ENCODE measurements around the gene TSC22D3. TPM values are rescaled to one million over a fixed set of nuclear protein-coding genes. Genes with fewer than 3 reads are reported as not detected.
"Not testable (repeated sequence)": the region's sequence is repeated elsewhere in the genome, so short reads cannot be mapped to it uniquely, and the experiment has no call there.

Gene TSC22D3
- polyA plus RNA-seq, 1 donor: 75.5 TPM

DNA sequence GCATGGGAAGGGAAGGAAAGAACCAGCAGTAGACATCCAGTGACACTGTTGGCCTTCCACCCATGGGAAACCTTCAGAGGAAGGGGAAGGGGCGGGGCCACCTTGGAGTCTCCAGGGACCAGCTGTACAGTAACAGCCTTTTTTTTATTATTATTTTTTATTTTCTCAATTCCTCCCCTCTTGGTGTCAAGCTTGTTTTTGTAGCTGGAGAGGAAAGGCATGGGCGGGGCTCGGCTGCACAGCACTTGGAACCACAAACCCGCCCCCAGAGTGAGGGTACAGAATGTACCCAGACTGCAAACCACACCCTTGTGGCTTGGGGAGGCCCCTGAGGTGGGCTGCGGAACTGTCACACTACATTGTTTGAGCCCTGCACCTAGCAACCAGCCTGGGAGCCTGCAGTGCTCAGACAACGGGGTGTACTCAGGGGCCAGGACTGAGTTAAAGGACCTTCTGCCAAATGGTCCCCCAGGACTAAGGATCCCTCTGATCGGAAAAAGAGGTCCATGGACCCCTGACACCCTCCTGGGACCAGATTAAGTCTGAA, 101.6 kb downstream of the TSC22D3 start:
- Histone ChIP-seq H3K4me3 (ENCODE audit: low read length) (no peak overlapping the region), H3K36me3 (ENCODE audit: control insufficient read depth, insufficient read depth, low read length) (no peaks in the 10 kb centered on the region), H3K27ac (ENCODE audit: low read length) (peak overlapping the region; percentile 68), H3K27me3 (ENCODE audit: control insufficient read depth, insufficient read depth, low read length) (no peaks in the 10 kb centered on the region), H3K4me1 (ENCODE audit: control insufficient read depth, insufficient read depth, low read length) (peaks cover 40% of the 10 kb centered on the region), H3K9me3 (ENCODE audit: control insufficient read depth, low read depth, low read length) (no peaks in the 10 kb centered on the region)
- peak in 1 of 2 donors; percentile 71 for DNase-seq
- WGBS (ENCODE audit: insufficient coverage, low lambda C conversion rate): no CpG with 5 or more reads among the region's 7 CpGs

GRCh38 chrX:107673431-107673830, 102.2 kb downstream of the TSC22D3 start:
- Histone ChIP-seq H3K36me3 (ENCODE audit: control insufficient read depth, insufficient read depth, low read length) (no peaks in the 10 kb centered on the region), H3K9me3 (ENCODE audit: control insufficient read depth, low read depth, low read length) (no peaks in the 10 kb centered on the region), H3K27ac (ENCODE audit: low read length) (peak overlapping the region; percentile 68), H3K4me1 (ENCODE audit: control insufficient read depth, insufficient read depth, low read length) (peaks cover 39% of the 10 kb centered on the region), H3K4me3 (ENCODE audit: low read length) (no peak overlapping the region), H3K27me3 (ENCODE audit: control insufficient read depth, insufficient read depth, low read length) (no peaks in the 10 kb centered on the region)
- no peak for DNase-seq
- WGBS (ENCODE audit: insufficient coverage, low lambda C conversion rate): no CpG with 5 or more reads among the region's 6 CpGs

DNA sequence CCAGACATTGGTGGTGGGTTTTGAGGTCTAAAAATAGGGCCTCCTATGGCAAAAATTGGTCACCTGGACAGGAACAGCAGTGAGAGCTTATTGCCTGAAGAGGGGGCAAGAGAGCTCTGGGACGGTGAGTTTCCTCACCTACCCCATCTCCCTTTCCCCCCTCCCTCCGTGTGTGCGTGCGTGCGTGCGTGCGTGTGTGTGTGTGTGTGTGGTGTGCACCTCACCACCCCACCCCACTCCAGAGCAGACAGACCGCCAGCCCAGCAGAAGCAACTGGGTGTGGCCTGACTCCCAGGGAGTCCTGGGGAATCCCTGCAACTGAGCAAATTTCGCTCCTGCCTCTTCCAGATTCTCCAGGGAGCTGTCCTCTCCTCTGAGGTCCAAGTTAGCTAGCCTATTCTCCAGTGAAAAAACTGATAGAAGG, 102.6 kb downstream of the TSC22D3 start:
- peaks cover 39% of the 10 kb centered on the region for H3K4me1 ChIP-seq (ENCODE audit: control insufficient read depth, insufficient read depth, low read length)
- WGBS (ENCODE audit: insufficient coverage, low lambda C conversion rate): no CpG with 5 or more reads among the region's 9 CpGs
- DNase-seq: peak; percentile 79 to 83
- H3K27me3 ChIP-seq (ENCODE audit: control insufficient read depth, insufficient read depth, low read length): no peaks in the 10 kb centered on the region
- no peak overlapping the region for H3K4me3 ChIP-seq (ENCODE audit: low read length)
- peak overlapping the region; percentile 68 for H3K27ac ChIP-seq (ENCODE audit: low read length)
- no peaks in the 10 kb centered on the region for H3K9me3 ChIP-seq (ENCODE audit: control insufficient read depth, low read depth, low read length)
- H3K36me3 ChIP-seq (ENCODE audit: control insufficient read depth, insufficient read depth, low read length): no peaks in the 10 kb centered on the region

GRCh38 chrX:107671256-107671655, 104.3 kb downstream of the TSC22D3 start:
- peaks cover 32% of the 10 kb centered on the region for H3K4me1 ChIP-seq (ENCODE audit: control insufficient read depth, insufficient read depth, low read length)
- not testable (repeated sequence) for DNase-seq; H3K4me3 ChIP-seq (ENCODE audit: low read length); H3K36me3 ChIP-seq (ENCODE audit: control insufficient read depth, insufficient read depth, low read length); H3K27me3 ChIP-seq (ENCODE audit: control insufficient read depth, insufficient read depth, low read length); H3K9me3 ChIP-seq (ENCODE audit: control insufficient read depth, low read depth, low read length); H3K27ac ChIP-seq (ENCODE audit: low read length)
- no CpG with 5 or more reads among the region's 9 CpGs for WGBS (ENCODE audit: insufficient coverage, low lambda C conversion rate)

- Histone ChIP-seq H3K4me3 (ENCODE audit: low read length) (no peak overlapping the region), H3K27ac (ENCODE audit: low read length) (no peak overlapping the region), H3K9me3 (ENCODE audit: control insufficient read depth, low read depth, low read length) (no peaks in the 10 kb centered on the region), H3K4me1 (ENCODE audit: control insufficient read depth, insufficient read depth, low read length) (peaks cover 25% of the 10 kb centered on the region), H3K27me3 (ENCODE audit: control insufficient read depth, insufficient read depth, low read length) (no peaks in the 10 kb centered on the region), H3K36me3 (ENCODE audit: control insufficient read depth, insufficient read depth, low read length) (no peaks in the 10 kb centered on the region)
- no CpG with 5 or more reads among the region's 5 CpGs for WGBS (ENCODE audit: insufficient coverage, low lambda C conversion rate)
- peak in 1 of 2 donors; percentile 13 for DNase-seq
These were observed 105.5 kb downstream of the TSC22D3 start for GRCh38 chrX:107669885-107670628.

DNA sequence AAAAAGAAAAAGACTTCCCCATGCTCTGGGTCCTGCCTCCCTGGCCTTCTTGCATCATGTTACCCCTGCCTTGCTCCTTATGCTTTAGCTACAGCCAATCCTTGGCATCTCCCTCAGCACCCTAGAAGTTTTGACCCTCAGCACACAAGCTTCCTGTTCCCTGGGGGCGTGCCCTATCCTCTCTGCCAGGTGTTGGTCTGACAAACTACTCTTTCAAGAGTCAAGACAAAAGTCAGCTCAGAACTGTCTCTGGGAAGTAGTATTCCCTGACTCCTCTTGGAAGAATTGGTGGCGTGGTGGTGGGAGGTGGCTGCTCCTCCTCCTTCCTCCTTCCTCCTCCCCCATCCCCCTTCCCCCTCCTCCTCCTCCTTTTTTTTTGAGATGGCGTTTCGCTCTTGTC, 106.3 kb downstream of the TSC22D3 start:
- Histone ChIP-seq H3K27me3 (ENCODE audit: control insufficient read depth, insufficient read depth, low read length) (no peaks in the 10 kb centered on the region), H3K9me3 (ENCODE audit: control insufficient read depth, low read depth, low read length) (no peaks in the 10 kb centered on the region), H3K4me3 (ENCODE audit: low read length) (no peak overlapping the region), H3K27ac (ENCODE audit: low read length) (no peak overlapping the region), H3K4me1 (ENCODE audit: control insufficient read depth, insufficient read depth, low read length) (peaks cover 17% of the 10 kb centered on the region), H3K36me3 (ENCODE audit: control insufficient read depth, insufficient read depth, low read length) (no peaks in the 10 kb centered on the region)
- DNase-seq: no peak
- no CpG with 5 or more reads among the region's 4 CpGs for WGBS (ENCODE audit: insufficient coverage, low lambda C conversion rate)

- H3K9me3 ChIP-seq (ENCODE audit: control insufficient read depth, low read depth, low read length); H3K27me3 ChIP-seq (ENCODE audit: control insufficient read depth, insufficient read depth, low read length); H3K27ac ChIP-seq (ENCODE audit: low read length); H3K36me3 ChIP-seq (ENCODE audit: control insufficient read depth, insufficient read depth, low read length); H3K4me3 ChIP-seq (ENCODE audit: low read length): not testable (repeated sequence)
- WGBS (ENCODE audit: insufficient coverage, low lambda C conversion rate): 50% methylated on average over 1 of the region's 5 CpGs
- peaks cover 12% of the 10 kb centered on the region for H3K4me1 ChIP-seq (ENCODE audit: control insufficient read depth, insufficient read depth, low read length)
- peak in 1 of 2 donors; percentile 34 for DNase-seq
These were observed 106.9 kb downstream of the TSC22D3 start for GRCh38 chrX:107668710-107669109.

GRCh38 chrX:107667426-107667825, 108.2 kb downstream of the TSC22D3 start:
- H3K27ac ChIP-seq (ENCODE audit: low read length): no peak overlapping the region
- no CpG with 5 or more reads among the region's 1 CpG for WGBS (ENCODE audit: insufficient coverage, low lambda C conversion rate)
- DNase-seq: no peak

DNA sequence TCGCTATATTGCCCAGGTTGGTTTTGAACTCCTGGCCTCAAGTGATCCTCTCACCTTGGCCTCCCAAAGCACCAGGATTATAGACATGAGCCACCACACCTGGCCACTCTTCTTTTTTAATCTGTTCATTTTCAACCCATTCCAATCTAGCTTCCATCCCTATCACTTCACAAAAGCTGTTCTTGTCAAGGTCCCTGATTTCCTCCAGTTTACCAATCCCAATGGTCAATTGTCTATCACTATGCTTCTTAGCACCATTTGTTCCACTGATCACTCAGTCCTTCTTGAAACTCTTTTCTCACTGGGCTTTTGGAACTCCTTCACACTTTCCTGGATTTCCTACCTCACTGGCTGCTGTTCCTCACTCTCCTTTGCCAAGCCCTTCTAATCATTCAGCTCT, 108.7 kb downstream of the TSC22D3 start:
- H3K27ac ChIP-seq (ENCODE audit: low read length): no peak overlapping the region
- no peaks in the 10 kb centered on the region for H3K36me3 ChIP-seq (ENCODE audit: control insufficient read depth, insufficient read depth, low read length)
- H3K4me1 ChIP-seq (ENCODE audit: control insufficient read depth, insufficient read depth, low read length): peaks cover 5% of the 10 kb centered on the region
- H3K4me3 ChIP-seq (ENCODE audit: low read length): no peak overlapping the region
- no peak for DNase-seq
- WGBS (ENCODE audit: insufficient coverage, low lambda C conversion rate): no CpG with 5 or more reads among the region's 1 CpG
- no peaks in the 10 kb centered on the region for H3K9me3 ChIP-seq (ENCODE audit: control insufficient read depth, low read depth, low read length)
- H3K27me3 ChIP-seq (ENCODE audit: control insufficient read depth, insufficient read depth, low read length): no peaks in the 10 kb centered on the region

More at GRCh38 chrX:107667426-107667825, 108.2 kb downstream of the TSC22D3 start:
- peaks cover 5% of the 10 kb centered on the region for H3K4me1 ChIP-seq (ENCODE audit: control insufficient read depth, insufficient read depth, low read length)
- no peaks in the 10 kb centered on the region for H3K36me3 ChIP-seq (ENCODE audit: control insufficient read depth, insufficient read depth, low read length)
- H3K4me3 ChIP-seq (ENCODE audit: low read length): no peak overlapping the region
- no peaks in the 10 kb centered on the region for H3K27me3 ChIP-seq (ENCODE audit: control insufficient read depth, insufficient read depth, low read length)
- no peaks in the 10 kb centered on the region for H3K9me3 ChIP-seq (ENCODE audit: control insufficient read depth, low read depth, low read length)
